ENCODE data around the gene FCN2.

FCN2 gene

GRCh38 chr9:134885001-134885678 lies 4.5 kb downstream of the FCN2 start:
- no peak overlapping the region for H3K4me3 ChIP-seq (ENCODE audit: low read depth, low read length)
- H3K9me3 ChIP-seq, result no peaks in the 10 kb centered on the region
- no peak for TF ChIP-seq CTCF (IDR thresholded peaks at IDR 0.05; ENCODE audit: low read depth, low read length)
- DNase-seq, result no peak
- no peaks in the 10 kb centered on the region; the same call in 1 of the 2 replicates for H3K4me1 ChIP-seq
- no peaks in the 10 kb centered on the region for H3K27me3 ChIP-seq
- no peaks in the 10 kb centered on the region for H3K36me3 ChIP-seq

GRCh38 chr9:134885679-134886412 lies 5.2 kb downstream of the FCN2 start:
- Histone ChIP-seq H3K4me3 (ENCODE audit: low read depth, low read length) (no peak overlapping the region), H3K4me1 (no peaks in the 10 kb centered on the region; the same call in 1 of the 2 replicates), H3K27me3 (no peaks in the 10 kb centered on the region), H3K36me3 (no peaks in the 10 kb centered on the region), H3K9me3 (no peaks in the 10 kb centered on the region)
- DNase-seq, result no peak
- no peak for TF ChIP-seq CTCF (IDR thresholded peaks at IDR 0.05; ENCODE audit: low read depth, low read length)

- TF ChIP-seq CTCF (IDR thresholded peaks at IDR 0.05; ENCODE audit: low read depth, low read length), result no peak
- Histone ChIP-seq H3K4me1 (no peaks in the 10 kb centered on the region; the same call in 1 of the 2 replicates), H3K36me3 (no peaks in the 10 kb centered on the region), H3K27me3 (no peaks in the 10 kb centered on the region), H3K9me3 (no peaks in the 10 kb centered on the region), H3K4me3 (ENCODE audit: low read depth, low read length) (no peak overlapping the region)
- DNase-seq, result no peak
Observed at GRCh38 chr9:134886413-134886913, 5.9 kb downstream of the FCN2 start.

- no peak for DNase-seq
- no peaks in the 10 kb centered on the region for H3K9me3 ChIP-seq
- TF ChIP-seq CTCF (IDR thresholded peaks at IDR 0.05; ENCODE audit: low read depth, low read length), result no peak
- H3K27me3 ChIP-seq, result no peaks in the 10 kb centered on the region
- no peaks in the 10 kb centered on the region; the same call in 1 of the 2 replicates for H3K4me1 ChIP-seq
- no peaks in the 10 kb centered on the region for H3K36me3 ChIP-seq
- H3K4me3 ChIP-seq (ENCODE audit: low read depth, low read length), result no peak overlapping the region
Observed at GRCh38 chr9:134887219-134887618, 6.6 kb downstream of the FCN2 start.

GRCh38 chr9:134887686-134888602 lies 7.3 kb downstream of the FCN2 start:
- H3K4me1 ChIP-seq, result no peaks in the 10 kb centered on the region; the same call in 1 of the 2 replicates
- H3K36me3 ChIP-seq, result no peaks in the 10 kb centered on the region
- no peaks in the 10 kb centered on the region for H3K9me3 ChIP-seq
- no peak for DNase-seq
- TF ChIP-seq CTCF (IDR thresholded peaks at IDR 0.05; ENCODE audit: low read depth, low read length), result no peak
- no peak overlapping the region for H3K4me3 ChIP-seq (ENCODE audit: low read depth, low read length)
- no peaks in the 10 kb centered on the region for H3K27me3 ChIP-seq
